HL-60 (cell line): Measurements from ENCODE around the gene HOXD1.

ENCODE experiments used
- SPI1 ChIP-seq: IDR thresholded peaks from 2 replicates; pipeline ENCODE4 v1.6.1; 2012; ENCODE audit warnings: low read depth, mild to moderate bottlenecking, borderline replicate concordance
- TF ChIP-seq, protein P1 (sequence below): IDR thresholded peaks from one replicate; pipeline ENCODE4 v1.5.1; 2011; ENCODE audit warnings: low read length, control low read depth, inconsistent platforms; ENCODE audit not compliant: insufficient read depth
- TF ChIP-seq, protein P2 (sequence below): IDR thresholded peaks from 2 replicates; pipeline ENCODE4 v1.6.1; 2012; ENCODE audit warnings: low read depth; ENCODE audit not compliant: insufficient replicate concordance

DNA sequence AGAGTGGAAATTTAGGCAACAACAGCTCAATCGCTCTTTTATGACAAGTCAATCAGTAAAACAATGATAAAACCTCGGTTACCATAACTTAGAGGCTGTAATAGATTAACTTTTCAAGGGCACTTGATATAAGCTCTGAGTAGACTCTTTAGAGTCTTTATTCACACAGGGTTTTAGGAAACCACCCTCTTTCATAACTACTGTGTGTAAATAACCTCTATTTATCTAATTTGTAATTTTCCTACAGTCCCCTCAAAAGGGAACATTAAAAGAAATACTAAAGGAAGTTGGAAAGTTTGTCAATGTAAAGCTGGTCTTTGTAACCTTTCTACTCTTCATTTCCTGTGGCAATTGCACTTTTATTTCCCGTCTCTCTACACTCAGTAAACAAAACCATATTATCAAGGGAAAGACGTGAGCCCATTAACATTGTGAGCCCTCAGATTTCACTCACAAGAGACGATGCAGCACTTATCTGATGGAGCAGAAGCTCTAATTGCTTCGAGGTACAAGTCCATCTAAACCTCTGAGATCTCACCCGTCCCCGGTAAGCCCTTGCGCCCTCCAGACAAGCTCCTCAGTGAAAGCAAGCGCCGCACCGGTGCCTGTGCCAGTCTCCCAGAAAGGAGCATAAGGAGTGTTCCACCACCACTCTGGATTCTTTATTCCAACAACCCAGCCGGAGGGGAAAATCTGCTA is 1.1 kb upstream of the HOXD1 start:
- TF ChIP-seq, protein P1, sequence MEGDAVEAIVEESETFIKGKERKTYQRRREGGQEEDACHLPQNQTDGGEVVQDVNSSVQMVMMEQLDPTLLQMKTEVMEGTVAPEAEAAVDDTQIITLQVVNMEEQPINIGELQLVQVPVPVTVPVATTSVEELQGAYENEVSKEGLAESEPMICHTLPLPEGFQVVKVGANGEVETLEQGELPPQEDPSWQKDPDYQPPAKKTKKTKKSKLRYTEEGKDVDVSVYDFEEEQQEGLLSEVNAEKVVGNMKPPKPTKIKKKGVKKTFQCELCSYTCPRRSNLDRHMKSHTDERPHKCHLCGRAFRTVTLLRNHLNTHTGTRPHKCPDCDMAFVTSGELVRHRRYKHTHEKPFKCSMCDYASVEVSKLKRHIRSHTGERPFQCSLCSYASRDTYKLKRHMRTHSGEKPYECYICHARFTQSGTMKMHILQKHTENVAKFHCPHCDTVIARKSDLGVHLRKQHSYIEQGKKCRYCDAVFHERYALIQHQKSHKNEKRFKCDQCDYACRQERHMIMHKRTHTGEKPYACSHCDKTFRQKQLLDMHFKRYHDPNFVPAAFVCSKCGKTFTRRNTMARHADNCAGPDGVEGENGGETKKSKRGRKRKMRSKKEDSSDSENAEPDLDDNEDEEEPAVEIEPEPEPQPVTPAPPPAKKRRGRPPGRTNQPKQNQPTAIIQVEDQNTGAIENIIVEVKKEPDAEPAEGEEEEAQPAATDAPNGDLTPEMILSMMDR = no peak
- TF ChIP-seq, protein P2, sequence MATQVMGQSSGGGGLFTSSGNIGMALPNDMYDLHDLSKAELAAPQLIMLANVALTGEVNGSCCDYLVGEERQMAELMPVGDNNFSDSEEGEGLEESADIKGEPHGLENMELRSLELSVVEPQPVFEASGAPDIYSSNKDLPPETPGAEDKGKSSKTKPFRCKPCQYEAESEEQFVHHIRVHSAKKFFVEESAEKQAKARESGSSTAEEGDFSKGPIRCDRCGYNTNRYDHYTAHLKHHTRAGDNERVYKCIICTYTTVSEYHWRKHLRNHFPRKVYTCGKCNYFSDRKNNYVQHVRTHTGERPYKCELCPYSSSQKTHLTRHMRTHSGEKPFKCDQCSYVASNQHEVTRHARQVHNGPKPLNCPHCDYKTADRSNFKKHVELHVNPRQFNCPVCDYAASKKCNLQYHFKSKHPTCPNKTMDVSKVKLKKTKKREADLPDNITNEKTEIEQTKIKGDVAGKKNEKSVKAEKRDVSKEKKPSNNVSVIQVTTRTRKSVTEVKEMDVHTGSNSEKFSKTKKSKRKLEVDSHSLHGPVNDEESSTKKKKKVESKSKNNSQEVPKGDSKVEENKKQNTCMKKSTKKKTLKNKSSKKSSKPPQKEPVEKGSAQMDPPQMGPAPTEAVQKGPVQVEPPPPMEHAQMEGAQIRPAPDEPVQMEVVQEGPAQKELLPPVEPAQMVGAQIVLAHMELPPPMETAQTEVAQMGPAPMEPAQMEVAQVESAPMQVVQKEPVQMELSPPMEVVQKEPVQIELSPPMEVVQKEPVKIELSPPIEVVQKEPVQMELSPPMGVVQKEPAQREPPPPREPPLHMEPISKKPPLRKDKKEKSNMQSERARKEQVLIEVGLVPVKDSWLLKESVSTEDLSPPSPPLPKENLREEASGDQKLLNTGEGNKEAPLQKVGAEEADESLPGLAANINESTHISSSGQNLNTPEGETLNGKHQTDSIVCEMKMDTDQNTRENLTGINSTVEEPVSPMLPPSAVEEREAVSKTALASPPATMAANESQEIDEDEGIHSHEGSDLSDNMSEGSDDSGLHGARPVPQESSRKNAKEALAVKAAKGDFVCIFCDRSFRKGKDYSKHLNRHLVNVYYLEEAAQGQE = no peak
- no peak for TF ChIP-seq SPI1
